ENCODE results near the gene NEGR1. TPM values are rescaled to one million over a fixed set of nuclear protein-coding genes. Genes with fewer than 3 reads are reported as not detected.

The NEGR1 gene
- total RNA-seq, 1 experiment from 2014 or later: 0.44 TPM

DNA sequence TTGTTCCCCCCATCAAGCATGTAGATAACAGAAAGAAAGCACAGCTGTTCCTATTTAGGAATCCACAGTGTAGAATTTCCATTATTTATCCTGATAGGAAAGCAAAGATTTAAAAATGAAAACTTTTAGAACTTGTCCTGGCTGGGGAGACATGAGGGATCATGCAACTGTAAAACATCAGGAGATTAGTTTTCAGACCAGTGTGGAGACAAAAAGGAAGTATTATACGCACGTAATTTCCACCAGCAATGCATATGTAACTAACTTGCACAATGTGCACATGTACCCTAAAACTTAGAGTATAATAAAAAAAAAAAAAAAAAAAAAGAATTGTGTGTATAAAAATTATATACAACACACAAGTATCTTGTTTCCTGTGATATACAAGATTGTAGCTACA is 172.4 kb downstream of the NEGR1 start:
- Histone ChIP-seq H3K4me1 (replicated peaks; ENCODE audit: insufficient read depth) (no peaks in the 10 kb centered on the region), H3K27ac (no peak overlapping the region), H3K27me3 (ENCODE audit: insufficient read depth, low read depth) (no peaks in the 10 kb centered on the region), H3K9me2 (ENCODE audit: insufficient read depth) (no peaks in the 10 kb centered on the region), H3K9me3 (ENCODE audit: insufficient read depth, low read depth) (no peaks in the 10 kb centered on the region), H2AFZ (no peak overlapping the region), H3K79me2 (ENCODE audit: low read depth) (no peaks in the 10 kb centered on the region), H4K20me1 (ENCODE audit: insufficient read depth) (no peaks in the 10 kb centered on the region), H3K36me3 (ENCODE audit: low read depth) (no peaks in the 10 kb centered on the region), H3F3A (ENCODE audit: insufficient read depth, low read depth) (no peaks in the 10 kb centered on the region), H3K4me2 (no peak overlapping the region), H3K4me3 (no peak overlapping the region)
- ChIA-PET CTCF (interaction anchor here (0.6 kb wide), 1 partner anchor 163 kb away, joined by 8 read pairs; no protein-coding TSS in a partner anchor), POLR2A (ENCODE audit: unreplicated experiment) (interaction anchor here (0.6 kb wide), 1 partner anchor 749 kb away, joined by 3 read pairs; no protein-coding TSS in a partner anchor)
- no peak for DNase-seq
- BruUV-seq (replicated peaks): no TSS peak
- TF ChIP-seq EZH2 (IDR thresholded peaks at IDR 0.05; ENCODE audit: low read depth): no peak
- TF ChIP-seq, protein P1, sequence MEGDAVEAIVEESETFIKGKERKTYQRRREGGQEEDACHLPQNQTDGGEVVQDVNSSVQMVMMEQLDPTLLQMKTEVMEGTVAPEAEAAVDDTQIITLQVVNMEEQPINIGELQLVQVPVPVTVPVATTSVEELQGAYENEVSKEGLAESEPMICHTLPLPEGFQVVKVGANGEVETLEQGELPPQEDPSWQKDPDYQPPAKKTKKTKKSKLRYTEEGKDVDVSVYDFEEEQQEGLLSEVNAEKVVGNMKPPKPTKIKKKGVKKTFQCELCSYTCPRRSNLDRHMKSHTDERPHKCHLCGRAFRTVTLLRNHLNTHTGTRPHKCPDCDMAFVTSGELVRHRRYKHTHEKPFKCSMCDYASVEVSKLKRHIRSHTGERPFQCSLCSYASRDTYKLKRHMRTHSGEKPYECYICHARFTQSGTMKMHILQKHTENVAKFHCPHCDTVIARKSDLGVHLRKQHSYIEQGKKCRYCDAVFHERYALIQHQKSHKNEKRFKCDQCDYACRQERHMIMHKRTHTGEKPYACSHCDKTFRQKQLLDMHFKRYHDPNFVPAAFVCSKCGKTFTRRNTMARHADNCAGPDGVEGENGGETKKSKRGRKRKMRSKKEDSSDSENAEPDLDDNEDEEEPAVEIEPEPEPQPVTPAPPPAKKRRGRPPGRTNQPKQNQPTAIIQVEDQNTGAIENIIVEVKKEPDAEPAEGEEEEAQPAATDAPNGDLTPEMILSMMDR (conservative IDR thresholded peaks at IDR 0.05): no peak
- intact Hi-C loops (cut with micrococcal nuclease; ENCODE audit: unreplicated experiment): no loop called here

GRCh38 chr1:72105201-72105600 is 177.1 kb downstream of the NEGR1 start:
- DNase-seq: no peak
- Histone ChIP-seq H3K79me2 (ENCODE audit: low read depth) (no peaks in the 10 kb centered on the region), H3K36me3 (ENCODE audit: low read depth) (no peaks in the 10 kb centered on the region), H3K9me3 (ENCODE audit: insufficient read depth, low read depth) (no peaks in the 10 kb centered on the region), H3K4me2 (no peak overlapping the region), H3F3A (ENCODE audit: insufficient read depth, low read depth) (no peaks in the 10 kb centered on the region), H3K9me2 (ENCODE audit: insufficient read depth) (no peaks in the 10 kb centered on the region), H4K20me1 (ENCODE audit: insufficient read depth) (no peaks in the 10 kb centered on the region), H3K27me3 (ENCODE audit: insufficient read depth, low read depth) (no peaks in the 10 kb centered on the region), H3K4me1 (replicated peaks; ENCODE audit: insufficient read depth) (no peaks in the 10 kb centered on the region), H2AFZ (no peak overlapping the region), H3K4me3 (no peak overlapping the region), H3K27ac (no peak overlapping the region)
- intact Hi-C loops (cut with micrococcal nuclease; ENCODE audit: unreplicated experiment): no loop called here
- CTCF ChIA-PET: no interaction called here
- TF ChIP-seq, protein P1 (conservative IDR thresholded peaks at IDR 0.05): no peak
- TF ChIP-seq EZH2 (IDR thresholded peaks at IDR 0.05; ENCODE audit: low read depth): no peak
- no TSS peak for BruUV-seq (replicated peaks)
- POLR2A ChIA-PET (ENCODE audit: unreplicated experiment): no interaction called here

DNA sequence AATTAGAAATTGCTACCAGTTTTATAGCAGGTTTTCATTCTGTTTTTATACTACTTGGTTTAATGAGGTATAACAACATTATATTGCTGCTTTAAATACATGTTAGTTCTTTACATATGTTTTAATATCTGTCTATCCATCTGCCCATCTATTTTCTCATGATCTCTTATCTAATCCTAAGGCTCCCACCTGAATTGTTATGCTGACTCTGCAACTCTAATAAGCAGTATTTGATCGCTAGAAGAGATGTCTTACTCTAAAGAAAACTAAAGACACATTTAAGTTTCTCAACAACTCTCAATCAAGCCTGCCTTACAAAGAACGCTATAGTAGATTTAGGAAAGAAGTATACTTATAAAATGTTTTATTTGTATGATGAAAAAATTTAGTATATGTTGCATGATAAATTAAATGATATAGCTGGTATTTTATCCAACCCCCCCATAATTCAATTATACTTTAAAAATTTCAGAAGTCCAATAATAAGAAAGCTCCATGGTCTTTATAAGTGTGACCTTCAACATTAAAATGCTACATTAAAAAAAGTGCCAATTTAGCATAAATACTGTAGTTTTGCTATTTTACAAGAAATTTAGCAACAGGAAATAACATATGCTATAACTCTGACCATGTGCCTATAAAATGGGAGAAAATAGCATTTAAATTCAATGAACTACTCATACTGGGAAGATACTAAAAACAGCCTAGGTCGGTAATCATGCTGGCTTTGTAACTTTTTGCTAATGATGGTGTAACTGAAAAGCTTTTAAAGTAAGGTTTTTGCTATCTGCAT is 180.3 kb downstream of the NEGR1 start:
- Histone ChIP-seq H3F3A (ENCODE audit: insufficient read depth, low read depth) (no peaks in the 10 kb centered on the region), H2AFZ (no peak overlapping the region), H4K20me1 (ENCODE audit: insufficient read depth) (no peaks in the 10 kb centered on the region), H3K4me1 (replicated peaks; ENCODE audit: insufficient read depth) (no peaks in the 10 kb centered on the region), H3K9me3 (ENCODE audit: insufficient read depth, low read depth) (no peaks in the 10 kb centered on the region), H3K36me3 (ENCODE audit: low read depth) (no peaks in the 10 kb centered on the region), H3K27ac (no peak overlapping the region), H3K27me3 (ENCODE audit: insufficient read depth, low read depth) (no peaks in the 10 kb centered on the region), H3K9me2 (ENCODE audit: insufficient read depth) (no peaks in the 10 kb centered on the region), H3K79me2 (ENCODE audit: low read depth) (no peaks in the 10 kb centered on the region), H3K4me3 (no peak overlapping the region), H3K4me2 (no peak overlapping the region)
- no peak for TF ChIP-seq EZH2 (IDR thresholded peaks at IDR 0.05; ENCODE audit: low read depth)
- TF ChIP-seq, protein P1 (conservative IDR thresholded peaks at IDR 0.05): no peak
- ChIA-PET POLR2A (ENCODE audit: unreplicated experiment) (no interaction called here), CTCF (no interaction called here)
- no peak for DNase-seq
- intact Hi-C loops (cut with micrococcal nuclease; ENCODE audit: unreplicated experiment): no loop called here
- BruUV-seq (replicated peaks): no TSS peak

Measured in PC-9 (cell line).